ENCODE results near the gene NDUFA8.
"Not testable (repeated sequence)": the region's sequence is repeated elsewhere in the genome, so short reads cannot be mapped to it uniquely, and the experiment has no call there.

Gene NDUFA8

DNA sequence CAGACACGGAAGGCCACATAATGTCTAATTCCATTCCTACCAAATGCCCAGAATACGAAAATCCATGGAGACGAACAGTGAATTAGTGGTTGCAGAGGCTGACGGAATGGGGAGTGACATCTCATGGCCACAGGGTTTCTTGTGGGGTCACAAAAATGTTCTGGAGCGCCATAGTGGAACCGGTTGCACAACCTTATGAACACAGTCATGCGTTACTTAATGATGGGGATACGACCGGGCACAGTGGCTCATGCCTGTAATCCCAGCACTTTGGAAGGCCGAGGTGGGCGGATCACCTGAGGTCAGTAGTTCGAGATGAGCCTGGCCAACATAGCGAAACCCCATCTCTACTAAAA lies 40.4 kb downstream of the NDUFA8 start:
- H3K27ac Mint-ChIP-seq = no peak overlapping the region
- ATAC-seq (replicated peaks) = no peak
- no peaks in the 10 kb centered on the region for H3K9me3 Mint-ChIP-seq
- no peak for DNase-seq
- H3K36me3 Mint-ChIP-seq (ENCODE audit: insufficient read depth) = no peaks in the 10 kb centered on the region
- no peak overlapping the region for H3K4me3 Mint-ChIP-seq
- peaks cover 2 to 18% of the 10 kb centered on the region in 2 donors for H3K27me3 Mint-ChIP-seq
- peaks cover 0 to 7% of the 10 kb centered on the region in 2 donors for H3K4me1 Mint-ChIP-seq (ENCODE audit: low read depth in 2 of 2)

DNA sequence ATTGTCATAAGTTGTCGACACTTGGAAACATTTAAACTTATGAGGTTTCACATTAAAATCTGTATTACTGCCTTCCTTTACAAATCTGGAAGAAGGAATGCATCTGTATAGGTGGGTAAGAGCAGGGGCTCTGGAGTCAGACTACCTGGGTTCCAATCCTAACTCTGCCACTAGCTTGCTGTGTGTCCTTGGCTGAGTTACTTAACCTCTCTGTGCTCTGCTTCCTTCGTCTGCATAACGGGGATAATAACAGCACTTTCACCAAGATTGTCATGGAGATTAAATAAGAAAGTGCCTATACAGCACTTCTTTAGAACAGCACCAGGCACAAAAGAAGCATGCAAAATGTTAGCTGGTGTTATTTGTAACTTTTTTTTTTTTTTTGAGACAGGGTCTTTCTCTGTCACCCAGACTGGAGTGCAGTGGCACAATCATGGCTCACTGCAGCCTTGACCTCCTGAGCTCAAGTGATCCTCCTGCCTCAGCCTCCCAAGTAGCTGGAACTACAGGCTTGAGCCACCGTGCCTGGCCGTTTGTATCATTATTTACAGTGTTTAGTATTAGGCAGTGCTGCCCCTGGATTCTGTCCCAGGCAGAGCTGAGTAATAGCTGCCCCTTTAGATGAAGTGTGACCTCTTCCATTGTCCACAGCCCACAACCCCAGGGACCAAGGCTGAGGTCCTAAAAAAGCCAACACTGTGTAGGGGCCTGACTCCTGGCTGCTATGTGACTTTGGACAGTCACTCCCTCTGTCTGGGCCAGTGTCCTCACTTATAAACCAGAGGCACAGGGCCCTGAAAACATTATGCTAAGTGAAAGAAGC lies 41.0 kb downstream of the NDUFA8 start:
- DNase-seq (no peak), ATAC-seq (replicated peaks) (no peak)
- Mint-ChIP-seq H3K36me3 (ENCODE audit: insufficient read depth) (no peaks in the 10 kb centered on the region), H3K27me3 (peaks cover 2 to 17% of the 10 kb centered on the region in 2 donors), H3K4me3 (no peak overlapping the region), H3K9me3 (no peaks in the 10 kb centered on the region), H3K27ac (no peak overlapping the region), H3K4me1 (ENCODE audit: low read depth in 2 of 2) (peaks cover 0 to 7% of the 10 kb centered on the region in 2 donors)

DNA sequence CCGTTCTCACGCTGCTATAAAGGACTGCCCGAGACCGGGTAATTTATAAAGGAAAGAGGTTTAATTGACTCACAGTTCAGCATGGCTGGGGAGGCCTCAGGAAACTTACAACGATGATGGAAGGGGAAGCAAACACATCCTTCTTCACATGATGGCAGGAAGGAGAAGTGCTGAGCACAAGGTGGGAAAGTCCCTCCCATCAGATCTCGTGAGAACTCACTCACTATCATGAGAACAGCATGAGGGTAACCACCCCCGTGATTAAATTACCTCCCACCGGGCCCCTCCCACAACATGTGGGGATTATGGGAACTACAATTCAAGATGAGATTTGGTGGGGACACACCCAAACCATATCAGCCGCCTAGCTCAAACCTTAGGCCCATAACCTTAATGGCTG lies 42.3 kb downstream of the NDUFA8 start:
- H3K9me3 Mint-ChIP-seq; H3K4me3 Mint-ChIP-seq; DNase-seq; H3K4me1 Mint-ChIP-seq (ENCODE audit: low read depth in 2 of 2); H3K27ac Mint-ChIP-seq; ATAC-seq (replicated peaks); H3K36me3 Mint-ChIP-seq (ENCODE audit: insufficient read depth): not testable (repeated sequence)
- H3K27me3 Mint-ChIP-seq = peaks cover 15 to 30% of the 10 kb centered on the region in 2 donors

DNA sequence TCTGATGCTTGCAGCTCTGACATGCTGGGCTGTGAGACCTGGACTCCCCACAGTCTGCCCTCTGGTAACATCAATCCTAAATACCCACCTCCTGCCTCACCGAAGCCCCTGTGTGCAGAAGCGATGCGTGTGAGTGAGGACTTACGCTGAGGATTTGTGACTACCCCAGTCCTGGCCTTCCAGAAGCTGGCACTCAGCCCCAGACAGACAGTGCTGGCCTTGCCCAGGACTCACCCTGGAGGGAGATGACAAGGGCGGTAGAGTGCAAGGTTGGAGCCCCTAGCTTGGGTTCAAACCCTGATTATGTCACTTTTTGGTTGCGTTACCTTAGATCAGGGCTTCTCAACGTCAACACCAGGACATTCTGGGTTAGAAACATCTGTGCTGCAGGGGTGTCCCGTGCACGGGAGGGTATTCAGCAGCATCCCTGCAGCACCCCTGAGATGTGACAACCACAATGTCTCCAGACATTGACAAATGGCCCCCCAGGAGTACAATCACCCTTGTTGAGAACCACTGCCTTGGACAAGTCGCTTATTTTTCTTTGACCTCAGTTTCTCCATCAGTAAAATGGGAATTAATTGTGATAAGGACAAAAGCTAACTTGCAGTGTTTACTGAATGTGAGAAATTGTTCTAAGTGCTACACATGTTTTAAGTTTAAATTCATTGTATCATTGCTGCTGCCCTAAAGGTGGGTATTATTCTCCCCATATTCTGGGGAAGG lies 43.0 kb downstream of the NDUFA8 start:
- Mint-ChIP-seq H3K36me3 (ENCODE audit: insufficient read depth) (no peaks in the 10 kb centered on the region), H3K4me1 (ENCODE audit: low read depth in 2 of 2) (peaks cover 0 to 1% of the 10 kb centered on the region in 2 donors), H3K4me3 (no peak overlapping the region), H3K27me3 (peaks cover 17 to 34% of the 10 kb centered on the region in 2 donors), H3K9me3 (no peaks in the 10 kb centered on the region), H3K27ac (no peak overlapping the region)
- DNase-seq = no peak
- no peak for ATAC-seq (replicated peaks)

DNA sequence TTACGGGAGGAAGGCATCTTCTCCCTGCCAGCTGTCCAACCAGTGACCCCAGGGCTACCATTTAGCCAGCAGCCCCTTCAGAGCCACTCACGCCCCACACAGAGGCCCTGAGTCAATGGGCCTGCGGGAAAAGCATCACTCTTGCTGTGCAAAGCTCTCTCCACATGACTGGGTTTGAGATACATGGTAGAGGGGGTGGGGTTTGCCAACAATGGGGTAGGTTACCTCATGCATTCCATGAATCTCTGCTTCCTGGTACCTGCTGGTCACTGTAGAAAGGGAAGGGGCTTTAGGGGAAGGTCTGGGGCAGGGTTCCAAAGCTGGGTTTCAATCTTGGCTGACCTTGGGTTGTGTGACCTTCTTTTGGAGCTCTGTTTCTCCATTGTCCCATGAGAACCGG lies 43.5 kb downstream of the NDUFA8 start:
- DNase-seq (no peak), ATAC-seq (replicated peaks) (no peak)
- Mint-ChIP-seq H3K4me1 (ENCODE audit: low read depth in 2 of 2) (peaks cover 0 to 1% of the 10 kb centered on the region in 2 donors), H3K27me3 (peaks cover 17 to 34% of the 10 kb centered on the region in 2 donors), H3K36me3 (ENCODE audit: insufficient read depth) (no peaks in the 10 kb centered on the region), H3K9me3 (no peaks in the 10 kb centered on the region), H3K27ac (no peak overlapping the region), H3K4me3 (no peak overlapping the region)

DNA sequence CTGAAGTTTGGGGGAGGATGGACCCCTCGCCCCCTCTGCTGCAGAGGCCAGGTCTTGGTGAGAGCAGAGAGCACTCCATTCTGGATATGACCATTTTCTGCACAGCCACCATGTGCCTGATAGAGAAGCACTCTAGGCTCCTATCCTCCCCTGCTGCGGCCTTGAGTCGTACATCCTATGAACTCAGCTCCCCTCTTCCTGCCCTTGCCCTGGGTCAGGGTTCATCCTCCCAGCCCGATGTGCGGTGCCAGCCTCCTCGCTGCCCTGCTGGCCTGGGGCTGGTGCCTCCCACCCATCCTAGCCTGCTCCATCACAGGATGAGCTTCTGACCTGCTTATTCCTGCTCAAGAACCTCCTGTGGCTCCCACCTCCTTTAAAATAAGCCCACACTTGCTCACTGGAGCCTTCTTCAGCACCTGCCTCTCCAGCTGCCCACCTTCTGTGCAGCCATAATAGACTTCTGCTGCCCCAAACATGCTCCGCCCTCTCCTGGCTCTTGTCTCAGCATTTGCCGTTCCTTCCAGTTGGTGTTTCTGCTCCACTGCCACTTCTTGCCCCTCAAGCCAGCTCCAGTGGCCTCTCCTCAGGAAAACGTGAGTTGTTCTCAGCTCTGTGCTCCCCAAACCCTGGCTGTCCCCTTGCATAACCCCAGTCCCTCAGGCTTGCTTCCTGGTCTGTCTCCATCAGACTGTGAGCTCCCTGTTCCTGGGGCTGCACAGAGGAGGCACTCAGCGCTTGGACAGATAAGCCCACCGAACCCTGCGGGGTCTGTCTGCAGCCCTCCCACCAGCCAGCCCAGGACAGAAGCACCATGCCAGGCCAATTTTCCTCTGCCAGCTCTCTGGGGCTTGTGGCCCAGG lies 44.2 kb downstream of the NDUFA8 start:
- no peak for ATAC-seq (replicated peaks)
- Mint-ChIP-seq H3K4me3 (no peak overlapping the region), H3K9me3 (no peaks in the 10 kb centered on the region), H3K4me1 (ENCODE audit: low read depth in 2 of 2) (peaks cover 0 to 1% of the 10 kb centered on the region in 2 donors), H3K27ac (no peak overlapping the region), H3K27me3 (peaks cover 17 to 34% of the 10 kb centered on the region in 2 donors), H3K36me3 (ENCODE audit: insufficient read depth) (no peaks in the 10 kb centered on the region)
- DNase-seq = no peak

DNA sequence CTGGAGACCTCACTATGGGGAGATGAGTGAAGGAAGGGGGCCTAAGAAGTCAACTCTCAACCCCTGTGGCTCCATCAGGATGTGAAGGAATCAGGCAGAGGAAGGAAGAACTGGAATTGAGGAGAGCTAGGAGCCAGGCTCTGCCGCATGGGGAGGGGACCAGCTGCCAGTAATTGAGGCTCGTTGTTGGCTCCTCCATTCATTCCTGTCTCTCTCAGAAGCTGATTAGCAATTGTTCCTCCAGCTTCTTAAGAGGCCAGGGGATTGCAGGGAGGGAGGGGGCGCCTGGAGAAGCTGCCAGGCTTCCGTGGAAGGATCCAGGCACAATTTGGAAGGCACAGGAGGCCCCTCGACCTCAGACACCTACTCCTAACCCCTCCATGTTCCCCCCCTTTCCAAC lies 46.0 kb downstream of the NDUFA8 start:
- no peak overlapping the region for H3K27ac Mint-ChIP-seq
- H3K4me3 Mint-ChIP-seq = no peak overlapping the region
- H3K27me3 Mint-ChIP-seq = peaks cover 17 to 34% of the 10 kb centered on the region in 2 donors
- peaks cover 0 to 1% of the 10 kb centered on the region in 2 donors for H3K4me1 Mint-ChIP-seq (ENCODE audit: low read depth in 2 of 2)
- no peaks in the 10 kb centered on the region for H3K36me3 Mint-ChIP-seq (ENCODE audit: insufficient read depth)
- DNase-seq (no peak), ATAC-seq (replicated peaks) (no peak)
- H3K9me3 Mint-ChIP-seq = no peaks in the 10 kb centered on the region

DNA sequence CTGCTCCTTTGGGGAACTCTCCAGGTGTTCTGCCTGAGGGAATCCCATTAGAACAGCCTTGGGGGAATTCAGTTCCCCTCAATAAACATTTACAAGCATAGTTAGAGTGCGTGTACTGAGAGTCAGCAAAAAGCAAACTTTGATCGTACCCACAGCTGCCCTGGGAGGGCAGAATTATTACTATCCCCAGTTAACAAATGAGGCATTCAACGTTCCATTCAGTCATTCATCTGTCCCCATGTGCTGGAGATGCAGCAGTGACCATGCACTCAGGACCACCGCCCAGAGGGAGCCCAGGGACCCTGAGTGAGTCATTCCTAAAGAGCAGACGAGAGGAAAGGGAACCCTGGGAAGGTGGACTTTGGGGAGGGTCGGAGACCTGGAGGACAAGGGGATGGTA lies 47.3 kb downstream of the NDUFA8 start:
- Mint-ChIP-seq H3K27me3 (peaks cover 17 to 34% of the 10 kb centered on the region in 2 donors), H3K4me3 (no peak overlapping the region), H3K9me3 (no peaks in the 10 kb centered on the region), H3K4me1 (ENCODE audit: low read depth in 2 of 2) (peaks cover 0 to 1% of the 10 kb centered on the region in 2 donors), H3K36me3 (ENCODE audit: insufficient read depth) (no peaks in the 10 kb centered on the region), H3K27ac (peak overlapping the region in 1 of 2 donors; percentile 80)
- no peak for DNase-seq
- ATAC-seq (replicated peaks) = no peak

DNA sequence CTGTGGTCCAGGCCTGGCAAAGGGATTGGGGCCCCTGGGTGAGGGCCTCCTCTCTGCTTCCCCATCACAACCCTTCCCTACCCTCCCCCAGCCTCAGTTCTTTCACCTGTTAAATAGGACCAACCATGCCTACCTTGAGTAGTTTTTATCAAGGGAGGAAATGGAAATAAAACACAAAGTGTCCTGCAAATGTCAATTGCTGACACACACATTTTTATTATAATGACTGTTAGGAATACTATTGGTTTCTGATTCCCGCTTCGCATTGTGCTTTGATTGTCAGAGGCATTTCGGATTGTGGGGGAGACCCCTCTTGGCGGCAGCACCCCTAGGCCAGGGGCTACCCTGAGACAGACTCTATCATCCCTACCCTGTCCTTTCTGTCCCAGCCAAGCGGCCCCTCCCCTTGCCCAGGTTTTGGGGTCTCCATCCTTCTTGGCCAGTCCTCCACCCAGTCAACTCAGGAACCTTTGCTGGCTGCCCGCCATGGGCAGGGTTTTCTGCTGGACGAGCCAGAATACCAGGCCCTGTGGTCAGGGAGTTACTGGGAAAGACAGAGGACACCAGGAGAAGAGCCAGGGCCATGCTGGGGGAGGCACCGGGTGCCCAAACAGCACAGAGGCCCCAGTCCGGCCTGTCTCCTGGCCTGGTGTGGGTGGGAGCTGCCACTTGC lies 48.0 kb downstream of the NDUFA8 start:
- H3K36me3 Mint-ChIP-seq (ENCODE audit: insufficient read depth) = no peaks in the 10 kb centered on the region
- H3K4me1 Mint-ChIP-seq (ENCODE audit: low read depth in 2 of 2) = peaks cover 0 to 1% of the 10 kb centered on the region in 2 donors
- H3K4me3 Mint-ChIP-seq = no peak overlapping the region
- DNase-seq (no peak), ATAC-seq (replicated peaks) (no peak)
- H3K27me3 Mint-ChIP-seq = peaks cover 17 to 34% of the 10 kb centered on the region in 2 donors
- peak overlapping the region in 1 of 2 donors; percentile 80 for H3K27ac Mint-ChIP-seq
- no peaks in the 10 kb centered on the region for H3K9me3 Mint-ChIP-seq

DNA sequence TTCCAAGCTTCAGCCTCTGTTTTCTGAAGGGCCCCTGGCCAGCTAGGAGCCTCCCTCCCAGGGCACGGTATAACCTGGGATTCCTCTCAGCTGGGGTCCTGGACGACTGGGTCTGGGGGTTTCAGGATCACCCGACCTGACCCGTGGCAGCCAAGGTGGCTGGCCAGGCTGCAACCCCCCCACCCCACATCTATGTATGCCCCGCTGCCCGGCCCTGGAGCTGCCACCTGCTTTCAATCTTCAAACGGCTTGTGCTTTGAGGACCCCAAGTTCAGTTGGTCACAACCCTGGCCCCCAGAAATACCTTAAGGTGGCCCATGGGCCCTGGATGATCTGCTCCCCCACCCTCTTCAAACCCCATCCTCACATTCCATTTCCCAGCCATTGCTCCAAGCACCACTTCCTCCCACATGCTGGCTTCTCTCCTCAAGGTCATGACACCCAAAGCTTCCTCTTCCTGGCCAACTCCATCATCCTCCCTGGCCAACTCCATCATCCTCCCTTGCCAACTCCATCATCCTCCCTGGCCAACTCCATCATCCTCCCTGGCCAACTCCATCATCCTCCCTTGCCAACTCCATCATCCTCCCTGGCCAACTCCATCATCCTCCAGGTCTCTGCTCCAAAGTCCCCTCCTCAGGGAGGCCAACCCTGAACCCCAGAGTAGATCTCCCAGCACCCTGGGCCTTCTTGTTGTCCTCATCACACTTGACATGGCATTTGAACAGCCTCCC lies 49.3 kb downstream of the NDUFA8 start:
- ATAC-seq (replicated peaks) = no peak
- Mint-ChIP-seq H3K36me3 (ENCODE audit: insufficient read depth) (no peaks in the 10 kb centered on the region), H3K27me3 (peaks cover 17 to 22% of the 10 kb centered on the region in 2 donors), H3K27ac (no peak overlapping the region), H3K4me3 (no peak overlapping the region), H3K9me3 (no peaks in the 10 kb centered on the region), H3K4me1 (ENCODE audit: low read depth in 2 of 2) (peaks cover 0 to 1% of the 10 kb centered on the region in 2 donors)
- DNase-seq = no peak

DNA sequence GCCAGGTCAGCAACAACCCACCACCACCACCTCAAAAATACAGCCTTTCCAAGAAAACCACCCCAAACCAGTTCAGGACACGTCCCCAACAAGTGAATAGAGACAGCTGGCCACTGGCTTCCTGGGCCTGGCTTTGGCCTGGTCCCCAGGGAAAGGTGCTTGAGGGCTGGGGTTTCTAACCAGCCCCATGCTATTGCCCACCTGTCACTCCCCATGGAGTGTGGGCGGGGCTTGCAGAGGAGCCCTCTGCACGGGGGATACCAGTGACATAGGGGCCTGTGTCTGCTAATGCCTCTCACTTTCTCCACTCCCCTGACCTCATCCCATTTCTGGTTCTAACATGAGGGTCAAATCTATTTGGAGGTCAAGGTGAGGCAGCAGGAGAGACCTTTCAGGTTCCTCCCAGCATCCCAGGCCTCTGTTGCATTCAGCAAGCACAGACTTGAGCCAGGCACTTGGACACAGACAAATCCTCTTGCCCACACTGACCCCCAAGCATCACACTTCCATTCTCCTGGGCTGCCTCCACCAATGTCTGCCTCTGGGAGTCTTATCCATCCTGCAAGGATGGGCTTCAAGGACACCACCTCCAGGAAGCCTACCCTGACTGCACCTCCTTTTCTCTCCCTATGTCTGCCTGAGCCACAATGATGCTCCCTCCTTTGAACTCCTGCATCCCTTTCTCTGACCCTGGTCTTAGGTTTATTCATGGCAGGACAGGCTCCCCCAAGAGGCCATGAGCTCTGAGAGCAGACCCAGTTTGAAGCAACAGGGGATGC lies 50.4 kb downstream of the NDUFA8 start:
- ATAC-seq (replicated peaks) (no peak), DNase-seq (no peak)
- no peaks in the 10 kb centered on the region for H3K9me3 Mint-ChIP-seq
- H3K27me3 Mint-ChIP-seq = peaks cover 17 to 20% of the 10 kb centered on the region in 2 donors
- no peak overlapping the region for H3K4me3 Mint-ChIP-seq
- H3K27ac Mint-ChIP-seq = no peak overlapping the region
- no peaks in the 10 kb centered on the region for H3K36me3 Mint-ChIP-seq (ENCODE audit: insufficient read depth)
- H3K4me1 Mint-ChIP-seq (ENCODE audit: low read depth in 2 of 2) = peaks cover 0 to 1% of the 10 kb centered on the region in 2 donors

DNA sequence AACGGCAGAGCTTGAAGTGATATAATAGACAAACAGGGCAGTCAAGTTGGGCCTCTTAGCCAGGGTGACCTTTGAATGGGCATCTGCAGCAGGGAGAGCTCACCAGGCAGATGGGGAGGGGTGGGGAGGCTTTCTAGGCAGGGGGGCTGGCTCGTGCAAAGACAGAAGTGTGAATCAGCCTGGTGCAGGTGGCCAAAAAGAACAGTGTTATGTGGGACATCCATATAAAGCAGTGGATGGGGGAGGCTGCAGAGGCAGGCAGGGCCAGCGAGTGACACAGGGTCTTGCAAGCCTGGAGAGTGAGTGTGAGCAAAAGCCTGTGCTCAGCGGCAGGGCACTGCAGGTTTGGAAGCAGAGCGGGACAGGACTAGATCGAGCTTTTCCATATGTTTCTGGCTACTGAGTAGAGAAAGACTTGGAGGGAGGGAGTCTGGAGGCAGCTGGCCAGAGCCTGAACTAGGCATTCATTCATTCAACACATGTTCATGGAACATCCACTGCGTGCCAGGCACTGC lies 52.2 kb downstream of the NDUFA8 start:
- Mint-ChIP-seq H3K27me3 (peaks cover 3 to 4% of the 10 kb centered on the region in 2 donors), H3K4me1 (ENCODE audit: low read depth in 2 of 2) (no peaks in the 10 kb centered on the region), H3K27ac (peak overlapping the region in 1 of 2 donors; percentile 1), H3K9me3 (no peaks in the 10 kb centered on the region), H3K4me3 (no peak overlapping the region), H3K36me3 (ENCODE audit: insufficient read depth) (no peaks in the 10 kb centered on the region)
- no peak for ATAC-seq (replicated peaks)
- DNase-seq = no peak

Data from effector memory CD8-positive, alpha-beta T cell (primary cell).